HCT116 (cell line): ENCODE measurements around the gene MDM2. TPM values are rescaled to one million over a fixed set of nuclear protein-coding genes. Genes with fewer than 3 reads are reported as not detected.

ENCODE experiments used
- ATAC-seq: fragments of 200-7000 bp; cut with Tn5 transposase; 2 replicates; pipeline ENCODE4 v1.9.1; 2020; ENCODE audit warnings: mild to moderate bottlenecking, moderate library complexity
- BruUV-seq: library from RNA; stranded (reverse); fragments of 400-500 nt; replicated peaks from 2 replicates; lab custom pipeline; 2021; lab: Mats Ljungman, UMichigan
- CTCF ChIA-PET: fragments of 300-600 bp; sonication (Branson Sonifier 250); formaldehyde crosslinking; loops from one replicate; lab custom pipeline; 2021; ENCODE audit warnings: antibody characterized with exemption; lab: Charles Lee
- POLR2A ChIA-PET: fragments of 300-600, 350-600 bp; sonication (Branson Sonifier 250); formaldehyde crosslinking; loops from one replicate; lab custom pipeline; 2021; ENCODE audit warnings: antibody characterized with exemption; lab: Charles Lee
- RAD21 ChIA-PET, 2 experiments: fragments of 300-600 bp; sonication (Branson Sonifier 250); formaldehyde crosslinking; loops; one replicate each; lab custom pipeline; 2023; ENCODE audit warnings: low total read pairs in 2 of 2; ENCODE audit not compliant: uncharacterized antibody in 2 of 2, unreplicated experiment in 2 of 2, low non-redundant PET in 1 of 2; lab: Charles Lee
- DNase-seq: peaks from one replicate; pipeline ENCODE4 v3.0.0-alpha.2; 2010; ENCODE audit warnings: low read depth, low spot score
- H2AFZ ChIP-seq: fragments of 200-600 bp; shearing (Covaris generic), sonication (generic); 2 replicates; pipeline ENCODE4 v1.6.1; 2017; ENCODE audit warnings: low read depth, mixed run types, mixed read lengths, antibody characterized with exemption, low read length; ENCODE audit not compliant: poor library complexity, severe bottlenecking
- H3K27ac ChIP-seq: 2 replicates; pipeline ENCODE4 v1.5.1; 2012; ENCODE audit warnings: low read depth, low read length
- H3K27me3 ChIP-seq: fragments of 200-600 bp; sonication (generic); 2 replicates; pipeline ENCODE4 v1.6.1; 2016; ENCODE audit warnings: mixed run types, low read length, mixed read lengths; ENCODE audit not compliant: insufficient read depth
- H3K36me3 ChIP-seq, 2 experiments: fragments of 200-500 bp in 1 of 2; fragments of 200-600 bp in 1 of 2; sonication (Bioruptor generic) in 1 of 2; sonication (generic) in 1 of 2; 2 replicates each; pipeline versions ENCODE4 v1.5.1 to v1.6.1; 2014 to 2016; ENCODE audit warnings: low read length in 2 of 2, inconsistent platforms in 1 of 2, mixed read lengths in 1 of 2, mixed run types in 1 of 2; ENCODE audit not compliant: insufficient read depth in 2 of 2, control insufficient read depth in 1 of 2
- H3K4me1 ChIP-seq, 2 experiments: fragments of 200-600 bp in 1 of 2; sonication (generic) in 1 of 2; 2 replicates each; pipeline versions ENCODE4 v1.5.1 to v1.6.1; 2012 to 2017; ENCODE audit warnings: low read length in 2 of 2, inconsistent platforms in 1 of 2, mild to moderate bottlenecking in 1 of 2, mixed read lengths in 1 of 2, mixed run types in 1 of 2, moderate library complexity in 1 of 2; ENCODE audit not compliant: insufficient read depth in 2 of 2, control insufficient read depth in 1 of 2
- H3K4me2 ChIP-seq: fragments of 200-600 bp; sonication (generic); 2 replicates; pipeline ENCODE4 v1.6.1; 2017; ENCODE audit warnings: mixed run types, low read length, mixed read lengths
- H3K4me3 ChIP-seq, 2 experiments: fragments of 200-600 bp in 1 of 2; sonication (generic) in 1 of 2; replicated peaks in 1 of 2; 2 replicates each; pipeline ENCODE4 v1.5.1; 2011 to 2016; ENCODE audit warnings: low read length in 2 of 2, control low read depth in 1 of 2, low read depth in 1 of 2, mild to moderate bottlenecking in 1 of 2, mixed read lengths in 1 of 2, mixed run types in 1 of 2
- H3K79me2 ChIP-seq: fragments of 200-600 bp; sonication (generic); 2 replicates; pipeline ENCODE4 v1.6.1; 2017; ENCODE audit warnings: mild to moderate bottlenecking, mixed run types, low read length, moderate library complexity, mixed read lengths; ENCODE audit not compliant: insufficient read depth
- H3K9ac ChIP-seq: fragments of 200-600 bp; sonication (generic); 2 replicates; pipeline ENCODE4 v1.6.1; 2016; ENCODE audit warnings: low read length, mixed read lengths
- H3K9me2 ChIP-seq: fragments of 200-600 bp; sonication (generic), shearing (Covaris generic); 2 replicates; pipeline ENCODE4 v1.6.1; 2017; ENCODE audit warnings: mixed run types, mild to moderate bottlenecking, moderate library complexity; ENCODE audit not compliant: insufficient read depth
- H3K9me3 ChIP-seq, 2 experiments: fragments of 200-500 bp in 1 of 2; fragments of 200-600 bp in 1 of 2; sonication (Bioruptor generic) in 1 of 2; sonication (generic) in 1 of 2; 2 replicates each; pipeline ENCODE4 v1.6.1; 2014 to 2017; ENCODE audit warnings: low read length in 2 of 2, mixed read lengths in 2 of 2, inconsistent platforms in 1 of 2, low read depth in 1 of 2, mild to moderate bottlenecking in 1 of 2, mixed run types in 1 of 2, moderate library complexity in 1 of 2; ENCODE audit not compliant: control insufficient read depth in 1 of 2, insufficient read depth in 1 of 2
- H4K20me1 ChIP-seq: fragments of 200-600 bp; sonication (generic), shearing (Covaris generic); 2 replicates; pipeline ENCODE4 v1.6.1; 2017; ENCODE audit warnings: mixed run types, mild to moderate bottlenecking, moderate library complexity; ENCODE audit not compliant: insufficient read depth
- CBX3 ChIP-seq: IDR thresholded peaks from 2 replicates; pipeline ENCODE4 v1.6.1; 2012; ENCODE audit warnings: low read depth
- CEBPB ChIP-seq: IDR thresholded peaks from 2 replicates; pipeline ENCODE4 v1.6.1; 2012; ENCODE audit warnings: low read depth
- ELF1 ChIP-seq: IDR thresholded peaks from 2 replicates; pipeline ENCODE4 v1.6.1; 2012; ENCODE audit warnings: low read depth, borderline replicate concordance
- JUND ChIP-seq: IDR thresholded peaks from 2 replicates; pipeline ENCODE4 v1.6.1; 2012
- POLR2A ChIP-seq: IDR thresholded peaks from 2 replicates; pipeline ENCODE4 v1.7.0; 2011; ENCODE audit warnings: borderline replicate concordance; ENCODE audit not compliant: insufficient read depth, insufficient read length; ENCODE audit errors: extremely low read depth
- RAD21 ChIP-seq: IDR thresholded peaks from 2 replicates; pipeline ENCODE4 v1.6.1; 2012; ENCODE audit warnings: low read depth, mild to moderate bottlenecking
- SIN3A ChIP-seq: IDR thresholded peaks from 2 replicates; pipeline ENCODE4 v1.6.1; 2012; ENCODE audit warnings: low read depth
- SP1 ChIP-seq: IDR thresholded peaks from 2 replicates; pipeline ENCODE4 v1.6.1; 2012; ENCODE audit warnings: low read depth
- YY1 ChIP-seq: IDR thresholded peaks from 2 replicates; pipeline ENCODE4 v1.6.1; 2011; ENCODE audit warnings: low read length, low read depth, moderate library complexity, mild to moderate bottlenecking; ENCODE audit not compliant: insufficient replicate concordance; ENCODE audit errors: extremely low read depth
- ZFX ChIP-seq: fragments of 450-650 bp; IDR thresholded peaks from 2 replicates; pipeline ENCODE4 v1.6.1; 2017
- ZNF274 ChIP-seq: fragments of 200-500 bp; sonication (Bioruptor generic); IDR thresholded peaks from 2 replicates; pipeline ENCODE4 v1.6.1; 2014; ENCODE audit warnings: mild to moderate bottlenecking, low read depth, low read length, inconsistent platforms
- intact Hi-C: fragments of 100-400 bp; cut with micrococcal nuclease; formaldehyde crosslinking; loops from 2 replicates; pipeline ENCODE4 v1.10.0; 2022
- total RNA-seq: library from RNA; stranded (reverse); gene quantifications from one replicate; pipeline ENCODE4 v1.2.1, GENCODE V29; 2021; ENCODE audit not compliant: unreplicated experiment
- TF ChIP-seq, protein P1 (sequence below): IDR thresholded peaks from 2 replicates; pipeline ENCODE4 v1.6.1; 2011; ENCODE audit warnings: mild to moderate bottlenecking, low read length, moderate library complexity; ENCODE audit not compliant: insufficient replicate concordance; ENCODE audit errors: extremely low read depth
- TF ChIP-seq, protein P2 (sequence below): IDR thresholded peaks from 2 replicates; pipeline ENCODE4 v1.6.1; 2012
- TF ChIP-seq, protein P3 (sequence below), 3 experiments: fragments of 200-600 bp in 1 of 3; sonication (generic) in 1 of 3; IDR thresholded peaks in 2 of 3; conservative IDR thresholded peaks in 1 of 3; 2 replicates each; pipeline ENCODE4 v1.5.1; 2012 to 2017; ENCODE audit warnings: low read depth in 2 of 3, low read length in 2 of 3, antibody characterized with exemption in 1 of 3, borderline replicate concordance in 1 of 3, control low read depth in 1 of 3, mild to moderate bottlenecking in 1 of 3, mixed read lengths in 1 of 3, mixed run types in 1 of 3, moderate library complexity in 1 of 3; ENCODE audit not compliant: insufficient read depth in 1 of 3

MDM2 gene
- total RNA-seq, 1 experiment from 2014 or later = 170 TPM

DNA sequence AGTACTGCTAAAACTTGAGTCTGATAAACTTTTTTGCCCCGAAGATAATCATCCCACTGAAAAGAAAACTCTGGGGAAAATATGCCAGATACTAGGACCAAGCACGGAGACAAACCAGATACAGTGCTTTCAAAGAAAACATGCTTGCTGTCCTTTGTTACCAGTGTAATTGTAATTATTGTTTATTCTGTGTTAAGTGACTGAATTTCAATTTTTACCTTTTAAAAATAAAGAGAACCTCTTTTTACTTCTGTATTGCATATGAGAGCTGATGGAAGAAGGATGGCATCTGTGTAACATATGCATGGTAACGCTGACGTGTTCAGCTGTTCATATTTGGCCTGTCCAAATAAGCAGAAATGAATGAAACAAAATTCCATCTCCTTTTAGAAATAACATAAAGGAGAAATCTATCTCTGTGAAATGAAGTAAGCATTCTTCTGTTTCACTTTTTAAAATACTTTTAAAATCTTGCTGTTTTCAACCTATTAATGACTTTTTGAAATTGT is 39.5 kb upstream of the MDM2 start:
- Histone ChIP-seq H3K9me2 (no peaks in the 10 kb centered on the region), H3K9ac (no peak overlapping the region), H3K27me3 (no peaks in the 10 kb centered on the region), H3K4me3 (no peak overlapping the region), H2AFZ (no peak overlapping the region), H4K20me1 (no peaks in the 10 kb centered on the region), H3K4me2 (no peak overlapping the region), H3K79me2 (no peaks in the 10 kb centered on the region), H3K27ac (no peak overlapping the region), H3K36me3 (no peaks in the 10 kb centered on the region; a peak in 2 of 4 replicates), H3K4me1 (no peaks in the 10 kb centered on the region), H3K9me3 (no peaks in the 10 kb centered on the region)
- TF ChIP-seq, protein P1, sequence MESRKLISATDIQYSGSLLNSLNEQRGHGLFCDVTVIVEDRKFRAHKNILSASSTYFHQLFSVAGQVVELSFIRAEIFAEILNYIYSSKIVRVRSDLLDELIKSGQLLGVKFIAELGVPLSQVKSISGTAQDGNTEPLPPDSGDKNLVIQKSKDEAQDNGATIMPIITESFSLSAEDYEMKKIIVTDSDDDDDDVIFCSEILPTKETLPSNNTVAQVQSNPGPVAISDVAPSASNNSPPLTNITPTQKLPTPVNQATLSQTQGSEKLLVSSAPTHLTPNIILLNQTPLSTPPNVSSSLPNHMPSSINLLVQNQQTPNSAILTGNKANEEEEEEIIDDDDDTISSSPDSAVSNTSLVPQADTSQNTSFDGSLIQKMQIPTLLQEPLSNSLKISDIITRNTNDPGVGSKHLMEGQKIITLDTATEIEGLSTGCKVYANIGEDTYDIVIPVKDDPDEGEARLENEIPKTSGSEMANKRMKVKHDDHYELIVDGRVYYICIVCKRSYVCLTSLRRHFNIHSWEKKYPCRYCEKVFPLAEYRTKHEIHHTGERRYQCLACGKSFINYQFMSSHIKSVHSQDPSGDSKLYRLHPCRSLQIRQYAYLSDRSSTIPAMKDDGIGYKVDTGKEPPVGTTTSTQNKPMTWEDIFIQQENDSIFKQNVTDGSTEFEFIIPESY = no peak
- no peak for TF ChIP-seq CEBPB
- TF ChIP-seq SIN3A = no peak
- no peak for TF ChIP-seq YY1
- no peak for TF ChIP-seq ELF1
- no peak for TF ChIP-seq JUND
- TF ChIP-seq SP1 = no peak
- no peak for TF ChIP-seq RAD21
- TF ChIP-seq, protein P2, sequence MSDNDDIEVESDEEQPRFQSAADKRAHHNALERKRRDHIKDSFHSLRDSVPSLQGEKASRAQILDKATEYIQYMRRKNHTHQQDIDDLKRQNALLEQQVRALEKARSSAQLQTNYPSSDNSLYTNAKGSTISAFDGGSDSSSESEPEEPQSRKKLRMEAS = no peak
- TF ChIP-seq, protein P3, sequence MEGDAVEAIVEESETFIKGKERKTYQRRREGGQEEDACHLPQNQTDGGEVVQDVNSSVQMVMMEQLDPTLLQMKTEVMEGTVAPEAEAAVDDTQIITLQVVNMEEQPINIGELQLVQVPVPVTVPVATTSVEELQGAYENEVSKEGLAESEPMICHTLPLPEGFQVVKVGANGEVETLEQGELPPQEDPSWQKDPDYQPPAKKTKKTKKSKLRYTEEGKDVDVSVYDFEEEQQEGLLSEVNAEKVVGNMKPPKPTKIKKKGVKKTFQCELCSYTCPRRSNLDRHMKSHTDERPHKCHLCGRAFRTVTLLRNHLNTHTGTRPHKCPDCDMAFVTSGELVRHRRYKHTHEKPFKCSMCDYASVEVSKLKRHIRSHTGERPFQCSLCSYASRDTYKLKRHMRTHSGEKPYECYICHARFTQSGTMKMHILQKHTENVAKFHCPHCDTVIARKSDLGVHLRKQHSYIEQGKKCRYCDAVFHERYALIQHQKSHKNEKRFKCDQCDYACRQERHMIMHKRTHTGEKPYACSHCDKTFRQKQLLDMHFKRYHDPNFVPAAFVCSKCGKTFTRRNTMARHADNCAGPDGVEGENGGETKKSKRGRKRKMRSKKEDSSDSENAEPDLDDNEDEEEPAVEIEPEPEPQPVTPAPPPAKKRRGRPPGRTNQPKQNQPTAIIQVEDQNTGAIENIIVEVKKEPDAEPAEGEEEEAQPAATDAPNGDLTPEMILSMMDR (IDR thresholded peaks at IDR 0.05 in 2 of 3, conservative IDR thresholded peaks at IDR 0.05 in 1 of 3; ENCODE audit: borderline replicate concordance in 1 of 3, insufficient read depth in 1 of 3, low read depth in 2 of 3, low read length in 2 of 3) = no peak
- no peak for TF ChIP-seq ZFX
- TF ChIP-seq CBX3 = no peak
- TF ChIP-seq POLR2A = no peak
- no peak for TF ChIP-seq ZNF274
- intact Hi-C loops = no loop called here
- ChIA-PET RAD21 (no interaction called here), POLR2A (no interaction called here), CTCF (no interaction called here)
- BruUV-seq = no TSS peak
- DNase-seq (no peak), ATAC-seq (no peak)
